Kidney capillary endothelial cell (primary cell): Measurements from ENCODE around the gene C3orf20.

Experiments used
- DNase-seq: peaks from one replicate; pipeline ENCODE4 v3.0.0-alpha.2; 2018; ENCODE audit warnings: low spot score

Gene C3orf20

DNA sequence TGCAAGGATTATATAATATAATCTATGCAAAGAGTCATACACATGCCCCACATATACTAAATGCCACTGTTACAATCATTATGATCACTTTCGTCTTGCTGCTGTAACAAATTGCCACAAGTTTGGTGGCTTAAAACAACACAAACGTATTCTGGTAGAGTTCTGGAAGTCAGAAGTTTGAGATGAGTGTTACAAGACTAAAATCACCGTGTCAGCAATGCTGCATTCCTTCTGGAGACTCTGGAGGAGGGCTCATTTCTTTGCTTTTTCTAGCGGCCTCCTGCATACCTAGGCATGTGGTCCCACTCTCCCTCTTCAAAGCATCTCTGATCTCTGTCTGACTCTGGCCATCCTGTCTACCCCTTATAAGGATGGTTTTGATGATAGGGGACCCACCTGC is 24.7 kb upstream of the C3orf20 start:
- no peak for DNase-seq

DNA sequence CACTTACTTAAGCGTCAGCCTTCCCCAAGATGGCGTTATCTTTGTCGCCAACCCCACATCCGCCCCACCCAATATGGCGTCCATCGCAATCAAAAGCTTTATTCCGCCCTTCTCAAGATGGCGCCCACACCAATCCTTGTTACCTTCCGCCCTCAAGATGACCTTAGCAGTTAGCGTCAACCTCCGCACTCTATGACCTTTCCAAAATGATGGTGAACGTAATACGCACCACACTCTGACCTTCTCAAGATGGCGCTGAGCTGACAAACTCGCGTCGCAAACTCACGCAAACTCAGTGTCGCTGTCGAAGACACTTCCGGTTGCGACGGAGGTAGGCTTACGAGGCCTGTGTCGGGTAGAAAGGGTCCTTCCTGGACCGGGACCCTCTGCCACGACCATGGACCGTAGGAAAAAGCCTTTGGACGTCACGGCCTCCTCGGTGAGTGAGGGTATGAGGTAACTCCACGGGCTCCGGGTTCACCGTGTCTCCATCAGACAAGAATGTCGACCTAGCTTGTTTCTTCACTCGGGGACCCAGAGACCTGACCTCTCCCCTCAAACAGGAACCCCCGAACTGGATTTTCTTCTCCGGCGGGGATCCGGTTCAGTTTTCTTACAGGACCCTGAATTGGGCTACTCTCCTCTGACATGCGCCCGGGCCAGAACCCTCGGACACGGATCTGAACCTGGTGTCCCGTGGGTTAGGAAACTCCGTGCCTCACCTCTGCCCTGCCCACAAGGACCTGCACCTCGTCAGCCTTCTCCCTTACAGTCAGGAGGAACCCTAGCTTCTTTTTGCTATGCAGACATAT is 23.3 kb upstream of the C3orf20 start, which contains the start of gene CCDC174:
TSS of gene CCDC174 (plus strand) at position 323 of the 812 bp plus-strand sequence. CDS start at position 398, 75 bp downstream.
- DNase-seq = peak; percentile 99

DNA sequence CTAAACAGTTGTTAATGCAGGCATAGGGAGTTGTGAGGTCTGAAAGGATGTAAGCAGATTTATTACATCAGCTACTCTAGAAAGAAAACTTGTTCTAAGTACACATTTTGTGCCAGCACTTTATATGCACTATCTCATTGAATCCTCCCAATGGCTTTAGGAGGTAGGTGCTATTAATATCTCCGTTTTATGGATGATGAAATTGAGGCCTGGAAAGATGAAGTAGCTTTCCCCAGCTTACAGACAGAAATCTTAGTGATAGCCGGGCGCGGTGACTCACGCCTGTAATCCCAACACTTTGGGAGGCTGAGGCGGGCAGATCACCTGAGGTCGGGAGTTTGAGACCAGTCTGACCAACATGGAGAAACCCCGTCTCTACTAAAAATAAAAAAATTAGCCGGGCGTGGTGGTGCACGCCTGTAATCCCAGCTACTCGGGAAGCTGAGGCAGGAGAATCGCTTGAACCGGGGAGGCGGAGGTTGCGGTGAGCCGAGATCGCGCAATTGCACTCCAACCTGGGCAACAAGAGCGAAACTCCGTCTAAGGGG is 22.5 kb upstream of the C3orf20 start:
- peak; percentile 13 for DNase-seq

DNA sequence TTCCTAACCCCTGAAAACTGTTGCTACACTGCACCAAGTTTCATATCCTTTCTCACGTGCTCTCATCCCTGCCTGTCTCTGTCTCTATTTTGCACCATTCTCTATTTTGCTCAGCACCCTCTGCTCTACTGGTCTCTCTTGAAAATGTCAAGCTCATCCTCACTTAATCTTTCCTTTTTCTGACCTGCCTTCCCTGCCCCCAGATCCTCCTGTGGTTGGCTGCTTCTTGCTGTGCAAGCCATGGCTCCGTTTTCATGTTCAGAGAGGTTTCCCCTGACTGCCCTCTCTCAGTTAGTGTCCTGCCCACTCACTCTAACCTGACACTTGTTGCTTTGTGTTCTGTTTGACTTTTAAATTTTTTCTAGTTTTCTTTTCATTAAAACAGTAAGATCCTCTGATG is 17.4 kb upstream of the C3orf20 start:
- DNase-seq = no peak

DNA sequence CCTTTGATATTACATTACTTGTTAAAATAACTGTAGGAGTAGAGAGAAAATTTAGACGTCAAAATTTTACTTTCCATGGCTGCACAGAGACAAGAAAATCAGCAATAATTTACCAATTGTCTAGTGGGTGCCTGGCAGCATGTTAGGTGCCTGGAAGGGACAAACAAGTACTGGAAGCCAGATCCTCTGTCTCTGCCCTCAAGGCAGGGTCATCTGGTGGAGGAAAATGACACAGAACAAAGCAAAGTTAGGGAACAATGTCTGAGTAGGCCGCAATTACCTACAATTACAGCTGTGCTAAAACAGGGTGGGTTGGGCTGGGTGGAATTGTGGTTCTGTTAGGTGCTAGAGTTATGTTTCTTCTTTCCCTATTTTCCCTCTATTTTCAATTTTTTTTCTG is 16.0 kb upstream of the C3orf20 start:
- no peak for DNase-seq

DNA sequence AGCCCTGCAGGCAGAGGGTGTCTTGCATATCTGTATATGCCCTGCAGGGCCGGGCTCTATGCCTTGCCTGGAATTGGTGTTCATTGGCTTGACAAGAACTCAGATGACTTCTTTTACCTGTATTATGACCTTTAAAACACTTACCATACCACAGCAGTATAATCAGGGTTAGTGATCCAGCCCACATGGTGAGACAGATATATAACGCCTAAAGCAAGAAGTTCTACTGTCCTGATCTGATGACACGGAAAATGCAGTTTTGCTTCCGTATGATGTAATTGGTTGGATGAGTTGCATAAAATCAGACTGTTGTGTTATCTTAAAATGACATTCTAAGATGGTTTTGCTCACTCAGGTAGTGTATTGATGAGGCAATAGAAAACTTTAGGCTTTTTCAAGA is 14.0 kb upstream of the C3orf20 start:
- no peak for DNase-seq

DNA sequence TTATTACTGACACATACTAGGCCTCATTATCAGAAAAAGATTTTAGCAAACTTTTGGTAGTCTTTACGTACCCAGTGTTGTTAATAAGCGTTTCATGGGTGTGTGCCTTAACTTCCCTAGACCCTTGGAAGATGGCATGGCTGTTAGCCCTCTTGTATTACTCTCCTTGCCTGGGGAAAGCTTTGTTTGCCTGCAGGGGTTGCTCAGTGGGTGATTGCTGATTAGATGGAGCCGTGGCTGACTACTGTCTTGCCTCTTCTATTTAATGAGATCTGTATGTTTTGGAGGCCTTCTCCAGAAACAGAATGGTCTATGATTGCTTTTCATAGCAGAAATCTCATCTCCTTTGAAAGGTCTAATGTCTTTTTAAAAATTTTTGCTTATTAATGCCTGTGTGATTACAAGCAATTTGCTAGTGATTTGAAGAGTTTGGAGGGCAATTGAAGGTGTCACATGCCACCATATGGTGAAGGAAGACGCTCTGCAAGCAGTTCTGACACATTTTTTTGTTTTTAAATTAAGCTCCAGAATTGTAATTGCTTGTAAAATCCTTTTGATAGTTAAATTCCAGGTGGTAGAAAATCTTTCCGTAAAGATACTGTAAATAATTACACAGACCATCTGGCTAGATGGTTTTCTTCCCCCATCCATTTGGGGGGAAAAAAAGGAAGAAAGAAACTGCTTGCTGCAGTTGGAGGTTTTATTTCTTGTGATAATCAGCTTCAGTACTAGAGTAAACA is 11.4 kb upstream of the C3orf20 start:
- DNase-seq = no peak

DNA sequence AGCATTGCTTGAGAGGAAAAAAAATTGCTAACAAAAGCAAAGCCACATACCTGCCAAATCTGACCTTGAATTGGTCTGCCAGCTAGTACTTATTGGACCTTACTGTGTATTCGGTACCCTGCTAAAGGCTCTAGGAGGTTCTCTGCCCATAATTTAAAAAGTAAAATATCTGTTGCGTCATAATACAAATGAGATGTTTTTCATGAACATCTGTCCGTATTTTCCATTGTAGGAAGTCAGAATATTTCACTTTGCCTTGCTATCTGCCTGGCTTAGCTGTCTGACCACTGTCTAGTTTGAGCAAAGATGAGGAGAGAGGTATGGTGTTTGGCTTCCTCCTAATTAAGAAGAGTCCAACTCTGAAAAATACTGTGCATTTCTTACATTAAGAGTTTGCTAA is 10.8 kb upstream of the C3orf20 start:
- DNase-seq = no peak

DNA sequence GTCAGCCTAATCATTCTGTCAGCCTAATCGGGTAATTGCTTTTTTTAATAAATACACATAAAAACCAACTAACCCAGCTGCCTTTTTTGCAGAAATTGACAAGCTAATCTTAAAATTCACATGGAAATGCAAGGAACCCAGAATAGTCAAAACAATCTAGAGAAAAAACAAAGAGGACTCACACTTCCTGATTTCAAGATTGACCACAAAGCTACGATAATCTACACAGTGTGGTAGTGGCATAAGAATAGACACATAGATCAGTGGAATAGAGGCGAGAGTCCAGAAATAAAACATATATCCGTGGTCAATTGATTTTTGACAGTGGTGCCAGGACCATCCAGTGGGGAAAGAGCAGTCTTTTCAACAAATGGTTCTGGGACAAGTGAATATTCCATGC is 2.4 kb upstream of the C3orf20 start:
- DNase-seq = no peak

DNA sequence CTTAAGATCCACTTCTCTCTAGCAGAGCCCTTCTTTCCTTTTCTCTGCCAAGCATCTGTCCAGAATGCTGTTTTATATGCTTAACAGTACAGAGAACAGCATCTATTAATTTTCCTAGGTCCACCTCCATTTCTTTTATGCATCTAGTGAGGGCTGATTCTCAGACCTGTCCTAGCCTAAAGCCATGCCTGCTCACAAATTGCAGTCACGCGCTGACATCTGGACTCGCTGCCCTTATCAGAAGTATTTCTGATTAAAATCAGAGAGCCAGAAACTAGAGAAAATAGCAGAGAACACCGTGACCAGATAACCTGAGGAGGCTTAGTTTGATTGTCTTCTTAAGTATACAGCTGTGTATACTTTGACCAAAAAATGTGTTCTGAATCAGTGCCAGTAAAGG is 1.9 kb downstream of the C3orf20 start:
- no peak for DNase-seq

DNA sequence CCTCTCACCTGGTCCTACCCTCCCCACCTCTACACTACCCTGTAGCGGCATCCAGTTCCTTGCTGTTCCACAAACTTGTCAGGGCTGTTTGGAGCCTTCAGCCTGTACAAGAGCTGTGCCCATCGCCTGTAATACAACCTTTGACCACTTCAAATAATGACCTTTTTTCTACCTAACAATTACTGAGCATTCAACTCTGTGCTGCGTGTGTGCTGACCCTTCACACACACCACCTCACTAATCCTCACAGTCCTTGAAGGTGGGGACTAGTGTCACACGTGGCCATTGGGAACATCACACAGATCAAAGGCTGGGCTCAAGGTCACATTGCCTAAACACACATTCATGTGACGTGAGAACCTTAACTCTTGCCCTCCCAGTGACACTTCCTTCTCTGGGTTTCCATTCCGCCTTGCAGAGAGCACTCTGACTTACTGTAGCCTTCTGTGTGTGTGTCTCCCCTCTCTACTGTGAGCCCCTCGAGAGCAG is 3.1 kb downstream of the C3orf20 start:
- no peak for DNase-seq

DNA sequence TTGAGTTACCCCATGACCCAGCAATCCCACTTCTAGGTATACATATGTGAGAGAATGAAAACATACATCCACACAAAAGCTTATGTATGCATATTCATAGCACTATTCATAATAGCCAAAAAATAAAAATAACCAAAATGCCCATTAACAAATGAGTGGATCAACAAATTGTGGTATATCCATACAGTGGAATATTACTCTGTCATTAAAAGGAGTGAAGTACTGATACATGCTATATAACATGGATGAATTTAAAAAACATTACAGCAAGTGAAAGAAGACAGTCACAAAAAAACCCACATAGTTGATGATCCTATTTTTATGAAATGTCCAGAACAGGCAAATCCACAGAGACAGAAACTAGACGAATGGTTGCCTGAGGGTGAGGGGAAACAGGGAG is 5.2 kb downstream of the C3orf20 start:
- no peak for DNase-seq

DNA sequence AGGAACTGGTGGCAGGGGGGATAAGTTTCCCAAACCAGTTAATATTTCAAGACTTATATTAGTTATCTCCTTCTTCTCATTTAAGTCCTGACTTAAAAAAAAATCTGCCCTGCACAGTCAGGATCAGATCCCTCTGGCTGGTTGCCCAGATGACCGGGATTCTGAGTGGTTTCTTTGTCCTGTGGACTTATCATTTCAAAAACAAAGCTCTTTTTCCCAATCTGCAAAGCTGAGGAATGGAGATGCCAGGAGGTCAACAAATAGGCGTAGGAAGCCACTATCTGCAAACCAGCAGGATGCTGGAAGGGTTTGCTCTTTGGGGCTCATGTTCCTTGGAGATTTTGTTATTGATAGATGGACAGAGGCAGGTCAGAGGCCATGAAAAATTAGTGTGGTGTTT is 5.8 kb downstream of the C3orf20 start:
- DNase-seq = no peak

DNA sequence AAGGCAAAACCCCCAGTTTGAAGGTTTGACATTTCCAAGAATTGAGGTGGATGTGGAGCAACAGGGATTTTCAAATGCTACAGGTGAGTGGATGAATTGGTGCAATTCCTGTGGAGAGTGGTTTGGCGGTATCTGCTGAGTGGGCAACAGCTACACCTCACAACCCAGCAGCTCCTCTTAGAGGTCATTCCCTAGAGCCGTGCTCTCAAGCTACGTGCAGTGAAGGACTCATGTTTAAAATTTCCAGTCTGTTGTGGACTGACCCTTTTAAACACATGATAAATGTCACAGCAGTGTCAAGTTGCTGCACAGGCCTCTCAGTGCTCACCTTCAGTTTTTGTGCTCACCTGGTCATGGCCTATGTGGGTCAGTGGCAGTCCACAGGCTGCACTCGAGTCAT is 9.5 kb downstream of the C3orf20 start:
- DNase-seq = no peak

DNA sequence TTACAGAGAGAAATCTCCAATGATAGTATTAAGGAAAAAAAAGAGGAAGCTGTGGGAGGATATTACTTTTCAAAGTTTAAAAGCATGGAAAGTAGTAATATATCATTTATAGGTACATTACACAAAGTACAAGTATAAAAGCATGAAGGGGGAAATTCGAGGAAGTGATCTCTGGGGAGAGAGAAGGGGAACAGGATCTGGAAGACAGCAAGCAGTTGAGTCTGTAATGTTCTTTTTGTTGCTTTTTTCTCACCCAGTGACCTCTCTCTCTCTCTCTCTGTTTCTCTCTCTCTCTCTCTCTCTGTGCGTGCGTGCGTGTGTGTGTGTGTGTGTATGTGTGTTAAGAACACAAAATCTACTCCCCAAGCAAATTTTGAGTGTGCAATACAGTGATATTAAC is 10.2 kb downstream of the C3orf20 start:
- no peak for DNase-seq

DNA sequence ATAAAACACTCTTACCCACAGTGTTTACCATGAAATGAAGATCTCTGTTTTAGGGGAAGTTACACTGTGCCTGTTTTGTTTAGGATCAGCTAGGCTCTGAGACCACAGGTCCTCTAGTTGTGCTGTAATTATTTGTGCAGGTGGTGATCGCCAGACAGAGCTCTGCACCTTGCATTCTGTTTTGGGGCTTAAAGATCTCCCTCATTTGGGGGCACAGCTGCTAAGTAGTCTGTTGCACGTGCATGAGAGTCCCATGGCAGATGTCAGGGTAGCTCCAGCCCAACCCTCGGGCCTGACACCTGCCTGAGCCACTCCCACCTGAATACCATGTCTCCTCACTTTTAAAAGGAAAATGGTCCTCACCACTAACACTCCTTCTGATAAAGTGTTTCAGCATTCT is 12.4 kb downstream of the C3orf20 start:
- no peak for DNase-seq

DNA sequence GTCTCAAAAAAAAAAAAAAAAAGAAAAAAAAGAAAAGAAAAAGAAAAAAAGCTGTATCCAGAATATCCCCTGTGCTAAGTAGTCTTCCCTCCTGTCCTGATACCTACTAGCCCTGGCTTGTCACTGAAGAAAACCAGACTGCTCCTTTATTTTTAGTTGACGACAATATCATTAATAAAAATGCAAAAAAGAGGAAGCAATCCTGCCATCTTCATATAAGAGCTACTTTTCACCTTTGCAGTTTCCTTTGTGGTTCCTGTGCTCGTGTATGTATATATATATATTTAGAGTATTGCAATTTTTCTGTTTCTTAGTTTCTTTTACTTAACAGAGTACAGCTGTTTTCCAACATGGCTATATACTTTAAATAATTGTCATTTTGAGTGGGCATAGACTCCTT is 13.6 kb downstream of the C3orf20 start:
- DNase-seq = no peak

DNA sequence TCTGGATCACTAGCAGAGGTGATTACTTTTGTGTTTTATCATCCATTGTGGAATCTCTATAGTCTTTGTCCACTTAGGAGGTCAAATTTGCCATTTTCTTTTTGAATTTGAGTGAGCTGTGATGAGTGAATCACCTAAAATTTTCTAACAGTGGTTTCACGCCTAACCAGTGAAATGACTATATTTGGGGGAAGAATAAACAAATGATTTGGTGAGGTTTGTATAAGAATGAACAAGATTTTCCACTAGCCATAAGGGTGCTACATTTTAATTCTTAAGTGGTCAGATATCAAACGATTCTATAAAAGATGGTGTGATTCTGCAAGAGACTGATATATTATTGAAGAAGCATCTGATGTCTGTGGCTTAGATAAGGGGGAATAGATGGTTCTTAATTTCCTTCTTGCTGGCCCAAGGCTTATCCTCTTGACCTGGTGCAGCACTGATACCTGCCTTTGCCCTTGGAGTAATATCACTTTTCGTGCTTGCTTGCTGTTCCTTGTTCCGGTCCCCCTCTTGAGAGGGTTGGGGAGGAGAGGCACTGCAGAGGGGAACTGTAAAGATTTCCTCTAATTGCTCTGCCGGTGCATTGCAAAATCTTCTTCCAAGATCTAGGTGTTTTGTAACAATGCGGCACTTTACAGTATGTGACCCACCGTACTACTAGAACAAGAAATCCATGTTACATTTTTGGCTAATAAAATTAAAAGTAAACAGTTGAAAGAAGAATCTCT is 14.5 kb downstream of the C3orf20 start:
- DNase-seq = no peak

DNA sequence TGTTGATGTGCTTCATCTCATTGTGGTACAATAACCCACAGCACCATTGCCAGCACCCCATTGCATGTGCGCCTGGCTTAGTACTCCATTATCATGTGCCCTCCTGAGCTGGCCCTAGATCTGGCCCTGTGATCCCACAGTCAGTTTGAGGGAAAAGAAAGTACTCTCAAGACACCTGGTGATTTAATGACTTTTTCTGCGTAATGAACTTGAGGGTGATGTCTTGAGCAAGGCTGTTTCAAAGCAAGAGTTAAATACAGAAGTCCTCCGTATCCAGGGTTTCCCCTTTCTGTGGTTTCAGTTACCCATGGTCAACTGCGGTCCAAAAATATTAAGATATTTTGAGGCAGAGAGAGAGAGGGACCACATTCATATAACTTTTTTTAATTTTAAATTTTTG is 16.3 kb downstream of the C3orf20 start:
- no peak for DNase-seq

DNA sequence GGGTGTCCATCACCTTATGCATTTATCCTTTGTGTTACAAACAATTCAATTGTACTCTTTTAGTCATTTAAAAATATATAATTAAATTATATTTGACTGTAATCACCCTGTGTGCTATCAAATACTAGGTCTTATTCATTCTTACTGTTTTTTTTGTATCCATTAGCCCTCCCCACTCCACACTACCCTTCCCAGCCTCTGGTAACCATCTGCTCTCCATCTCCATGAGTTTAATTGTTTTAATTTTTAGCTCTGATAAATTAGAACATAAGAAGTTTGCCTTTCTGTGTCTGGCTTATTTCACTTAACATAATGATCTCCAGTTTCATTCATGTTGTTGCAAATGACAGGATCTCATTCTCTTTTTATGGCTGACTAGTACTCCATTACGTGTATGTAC is 16.8 kb downstream of the C3orf20 start:
- no peak for DNase-seq

DNA sequence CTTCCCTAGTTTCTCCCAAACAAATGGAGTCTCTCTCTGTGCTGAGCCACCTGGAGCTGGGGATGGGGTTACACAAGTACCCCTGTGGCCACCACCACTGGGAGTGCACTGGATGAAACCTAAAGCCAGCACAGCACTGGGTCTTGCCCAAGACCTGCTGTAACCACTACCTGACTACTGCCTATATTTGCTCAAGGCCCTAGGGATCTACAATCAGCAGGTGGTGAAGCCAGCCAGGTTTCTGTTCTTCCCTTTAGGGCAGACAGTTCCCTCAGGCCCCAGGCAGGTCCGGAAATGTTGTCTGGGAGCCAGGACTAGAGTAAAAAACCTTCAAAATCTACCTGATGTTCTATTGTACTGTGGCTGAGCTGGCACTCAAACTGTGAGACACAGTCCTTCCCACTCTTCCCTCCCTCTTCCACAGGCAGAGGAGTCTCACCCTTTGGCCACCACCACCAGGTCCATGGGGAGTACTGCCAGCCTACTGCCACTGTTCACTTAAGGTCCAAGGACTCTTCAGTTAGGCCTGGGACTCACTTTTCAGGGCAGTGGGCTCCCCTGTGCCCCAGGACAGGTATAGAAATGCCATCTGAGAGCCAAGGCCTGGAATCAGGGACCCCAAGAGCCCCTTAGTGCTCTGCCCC is 23.8 kb downstream of the C3orf20 start:
- DNase-seq = no peak

DNA sequence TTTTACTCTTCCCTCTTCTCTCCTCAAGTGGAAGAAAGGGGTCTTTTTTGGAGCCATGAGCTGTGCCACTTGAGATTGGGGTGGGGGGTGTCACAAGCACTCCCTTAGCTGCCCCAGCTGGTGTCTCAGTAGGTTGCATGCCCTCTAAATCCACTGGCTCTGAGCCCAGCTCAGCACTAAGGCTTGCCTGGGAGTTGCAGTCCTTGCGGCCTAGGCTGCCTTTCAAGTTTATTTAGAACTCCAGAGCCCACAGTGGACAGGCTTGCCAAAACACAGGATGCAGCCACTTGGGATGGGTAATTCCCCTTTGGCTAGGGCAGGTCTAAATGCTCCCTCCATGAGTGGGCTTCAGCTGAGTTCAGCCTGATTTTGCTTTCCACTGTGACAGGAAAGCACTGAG is 24.7 kb downstream of the C3orf20 start:
- no peak for DNase-seq
